CD4-positive, alpha-beta T cell (primary cell): ENCODE data around the gene NAT10. TPM values are rescaled to one million over a fixed set of nuclear protein-coding genes. Genes with fewer than 3 reads are reported as not detected.

Experiments
- ATAC-seq: fragments of 200-7000 bp; cut with Tn5 transposase; one replicate; pipeline ENCODE4 v1.10.0; 2022; ENCODE audit warnings: mild to moderate bottlenecking; ENCODE audit not compliant: poor library complexity
- CTCF ChIA-PET: fragments of 350-600 bp; sonication (Branson Sonifier 250); formaldehyde crosslinking; loops from one replicate; lab custom pipeline; 2021; ENCODE audit warnings: antibody characterized with exemption, inconsistent platforms; lab: Charles Lee
- POLR2A ChIA-PET: fragments of 350-600 bp; sonication (Branson Sonifier 250); formaldehyde crosslinking; loops from one replicate; lab custom pipeline; 2021; ENCODE audit warnings: antibody characterized with exemption, inconsistent platforms; lab: Charles Lee
- DNase-seq, 14 experiments: peaks; one replicate each; pipeline ENCODE4 v3.0.0-alpha.2; 2013 to 2020; ENCODE audit warnings: mixed read lengths in 2 of 14
- H3K27ac ChIP-seq, 2 donors: one replicate each; pipeline versions ENCODE4 v1.5.1 to v1.7.0; 2013; ENCODE audit warnings: low read length in 2 of 2, low read depth in 1 of 2, mild to moderate bottlenecking in 1 of 2
- H3K27me3 ChIP-seq, 2 experiments: 1 replicate in 1 of 2; 2 replicates in 1 of 2; pipeline versions ENCODE4 v1.6.1 to v1.7.0; 2013; ENCODE audit warnings: low read length in 2 of 2, control low read depth in 1 of 2, mild to moderate bottlenecking in 1 of 2, moderate library complexity in 1 of 2; ENCODE audit not compliant: insufficient read depth in 2 of 2, control insufficient read depth in 1 of 2
- H3K36me3 ChIP-seq: one replicate; pipeline ENCODE4 v1.6.1; 2013; ENCODE audit warnings: low read length, control low read depth; ENCODE audit not compliant: insufficient read depth
- H3K4me1 ChIP-seq: one replicate; pipeline ENCODE4 v1.6.1; 2013; ENCODE audit warnings: low read length, control low read depth; ENCODE audit not compliant: insufficient read depth
- H3K4me3 ChIP-seq: one replicate; pipeline ENCODE4 v1.5.1; 2013; ENCODE audit warnings: mild to moderate bottlenecking, low read length, moderate library complexity
- H3K9me3 ChIP-seq, 2 experiments: 1 replicate in 1 of 2; 2 replicates in 1 of 2; pipeline versions ENCODE4 v1.6.1 to v1.7.0; 2013; ENCODE audit warnings: low read length in 2 of 2, mild to moderate bottlenecking in 2 of 2, control low read depth in 1 of 2, moderate library complexity in 1 of 2; ENCODE audit not compliant: control insufficient read depth in 1 of 2, insufficient read depth in 1 of 2
- H3K27ac Mint-ChIP-seq: one replicate; pipeline ENCODE4 v1.8.0; 2020; ENCODE audit warnings: mixed read lengths
- H3K27me3 Mint-ChIP-seq: one replicate; pipeline ENCODE4 v1.8.0; 2021; ENCODE audit warnings: mixed read lengths
- H3K36me3 Mint-ChIP-seq: one replicate; pipeline ENCODE4 v1.8.0; 2021; ENCODE audit warnings: low read depth, mixed read lengths
- H3K4me1 Mint-ChIP-seq: one replicate; pipeline ENCODE4 v1.8.0; 2021; ENCODE audit warnings: low read depth, mixed read lengths
- H3K4me3 Mint-ChIP-seq: one replicate; pipeline ENCODE4 v1.8.0; 2020; ENCODE audit warnings: mild to moderate bottlenecking, mixed read lengths
- H3K9me3 Mint-ChIP-seq: one replicate; pipeline ENCODE4 v1.8.0; 2020; ENCODE audit warnings: mixed read lengths
- intact Hi-C, 2 experiments: fragments of 100-400 bp; cut with DNase I in 1 of 2; cut with micrococcal nuclease in 1 of 2; formaldehyde crosslinking; loops; one replicate each; pipeline versions ENCODE4 v1.15.1 to v1.9.0; 2023 to 2025; cut with DNase I, micrococcal nuclease
- total RNA-seq, 174 experiments: library from RNA in 2 of 174; stranded (reverse) in 2 of 174; gene quantifications; one replicate each; pipeline ENCODE4 v1.2.3 and lab custom pipeline; 2021 to 2026
- TF ChIP-seq, protein P1 (sequence below): fragments of 200-600 bp; IDR thresholded peaks from one replicate; pipeline ENCODE4 v1.8.0; 2022; ENCODE audit warnings: antibody characterized with exemption, mild to moderate bottlenecking

NAT10 gene
- total RNA-seq, 2 experiments from 2014 or later = 50.1 to 55.6 TPM

- H3K36me3 Mint-ChIP-seq = no peaks in the 10 kb centered on the region
- Histone ChIP-seq H3K9me3 (no peaks in the 10 kb centered on the region), H3K27ac (no peak overlapping the region), H3K27me3 (no peaks in the 10 kb centered on the region), H3K36me3 (no peaks in the 10 kb centered on the region), H3K4me3 (no peak overlapping the region), H3K4me1 (no peaks in the 10 kb centered on the region)
- POLR2A ChIA-PET = no interaction called here
- DNase-seq (no peak), ATAC-seq (no peak)
- no peak overlapping the region for H3K27ac Mint-ChIP-seq
- no peaks in the 10 kb centered on the region for H3K4me1 Mint-ChIP-seq
- CTCF ChIA-PET = interaction anchor here (0.8 kb wide), 1 partner anchor 170 kb away, joined by 3 read pairs; no protein-coding TSS in a partner anchor
- TF ChIP-seq, protein P1, sequence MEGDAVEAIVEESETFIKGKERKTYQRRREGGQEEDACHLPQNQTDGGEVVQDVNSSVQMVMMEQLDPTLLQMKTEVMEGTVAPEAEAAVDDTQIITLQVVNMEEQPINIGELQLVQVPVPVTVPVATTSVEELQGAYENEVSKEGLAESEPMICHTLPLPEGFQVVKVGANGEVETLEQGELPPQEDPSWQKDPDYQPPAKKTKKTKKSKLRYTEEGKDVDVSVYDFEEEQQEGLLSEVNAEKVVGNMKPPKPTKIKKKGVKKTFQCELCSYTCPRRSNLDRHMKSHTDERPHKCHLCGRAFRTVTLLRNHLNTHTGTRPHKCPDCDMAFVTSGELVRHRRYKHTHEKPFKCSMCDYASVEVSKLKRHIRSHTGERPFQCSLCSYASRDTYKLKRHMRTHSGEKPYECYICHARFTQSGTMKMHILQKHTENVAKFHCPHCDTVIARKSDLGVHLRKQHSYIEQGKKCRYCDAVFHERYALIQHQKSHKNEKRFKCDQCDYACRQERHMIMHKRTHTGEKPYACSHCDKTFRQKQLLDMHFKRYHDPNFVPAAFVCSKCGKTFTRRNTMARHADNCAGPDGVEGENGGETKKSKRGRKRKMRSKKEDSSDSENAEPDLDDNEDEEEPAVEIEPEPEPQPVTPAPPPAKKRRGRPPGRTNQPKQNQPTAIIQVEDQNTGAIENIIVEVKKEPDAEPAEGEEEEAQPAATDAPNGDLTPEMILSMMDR = no peak
- no peaks in the 10 kb centered on the region for H3K27me3 Mint-ChIP-seq
- no peaks in the 10 kb centered on the region for H3K9me3 Mint-ChIP-seq
- no peak overlapping the region for H3K4me3 Mint-ChIP-seq
- intact Hi-C loops = no loop called here
Measured at GRCh38 chr11:34181856-34182405, 76.5 kb downstream of the NAT10 start.

DNA sequence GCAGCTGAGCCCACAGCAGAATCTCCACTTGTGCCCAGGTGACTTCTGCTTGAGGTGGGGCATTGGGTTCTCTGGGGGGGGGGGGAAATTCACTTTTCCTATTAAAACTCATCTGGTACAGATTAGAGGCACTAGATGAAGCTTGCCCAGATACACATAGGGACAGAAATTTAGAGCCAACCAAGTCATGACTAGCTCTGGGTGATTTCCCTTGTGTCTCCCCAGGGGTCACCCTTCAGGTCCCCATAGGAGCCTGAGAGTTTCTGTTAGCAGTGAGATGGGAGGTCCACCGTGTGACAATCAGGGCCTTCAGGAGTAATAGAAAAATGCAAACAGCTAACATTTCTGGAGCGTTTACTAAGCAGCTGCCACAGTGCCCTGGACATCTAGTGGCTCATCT is 77.0 kb downstream of the NAT10 start:
- H3K4me1 Mint-ChIP-seq = no peaks in the 10 kb centered on the region
- POLR2A ChIA-PET = no interaction called here

DNA sequence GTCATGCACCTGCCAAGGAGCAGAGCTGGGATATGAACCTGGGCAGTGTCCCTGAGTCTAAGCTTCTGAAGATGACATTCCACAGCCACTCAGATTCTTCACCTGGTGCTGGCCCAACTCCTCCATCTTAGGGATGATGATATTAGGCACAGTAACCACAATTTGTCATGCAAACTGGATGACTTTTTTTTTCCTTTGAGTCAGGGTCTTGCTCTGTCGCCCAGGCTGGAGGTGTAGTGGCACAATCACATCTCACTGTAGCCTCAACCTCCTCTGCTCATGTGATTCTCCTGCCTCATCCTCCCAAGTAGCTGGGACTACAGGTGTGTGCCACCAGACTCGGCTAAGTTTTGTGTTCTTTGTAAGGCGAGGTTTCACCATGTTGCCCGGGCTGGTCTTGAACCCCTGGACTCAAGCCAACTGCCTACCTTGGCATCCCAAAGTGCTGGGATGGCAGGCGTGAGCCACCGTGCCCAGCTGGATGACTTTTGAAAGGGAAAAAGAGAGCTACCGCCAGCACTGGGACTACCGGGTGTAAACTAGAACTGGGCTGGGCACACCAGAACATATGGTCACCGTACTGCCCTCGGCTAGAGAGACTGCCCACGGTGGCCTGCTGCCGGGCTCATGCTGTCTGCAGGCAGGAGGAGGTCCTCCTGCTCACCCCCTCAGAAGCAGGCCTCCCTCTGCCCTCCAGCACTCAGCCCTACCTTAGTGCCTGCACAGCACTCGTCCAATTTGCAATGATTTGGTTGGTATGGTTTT is 77.7 kb downstream of the NAT10 start:
- no peak overlapping the region for H3K4me3 ChIP-seq
- H3K36me3 Mint-ChIP-seq = no peaks in the 10 kb centered on the region
- TF ChIP-seq, protein P1 = no peak
- no peak overlapping the region for H3K27ac ChIP-seq
- ATAC-seq = no peak
- no peaks in the 10 kb centered on the region for H3K36me3 ChIP-seq
- POLR2A ChIA-PET = no interaction called here
- H3K4me1 Mint-ChIP-seq = peaks cover under 1% of the 10 kb centered on the region
- no peak overlapping the region for H3K27ac Mint-ChIP-seq
- intact Hi-C loops = no loop called here
- H3K9me3 Mint-ChIP-seq = no peaks in the 10 kb centered on the region
- H3K27me3 ChIP-seq = no peaks in the 10 kb centered on the region
- H3K4me3 Mint-ChIP-seq = no peak overlapping the region
- H3K27me3 Mint-ChIP-seq = no peaks in the 10 kb centered on the region
- CTCF ChIA-PET = interaction anchor here (2.0 kb wide), 1 partner anchor 9 kb away, joined by 12 read pairs; no protein-coding TSS in a partner anchor
- no peak for DNase-seq
- no peaks in the 10 kb centered on the region for H3K4me1 ChIP-seq
- H3K9me3 ChIP-seq = no peaks in the 10 kb centered on the region

More for the DNA sequence above, 77.0 kb downstream of the NAT10 start:
- Histone ChIP-seq H3K9me3 (no peaks in the 10 kb centered on the region), H3K36me3 (no peaks in the 10 kb centered on the region), H3K27me3 (no peaks in the 10 kb centered on the region), H3K4me1 (no peaks in the 10 kb centered on the region), H3K4me3 (no peak overlapping the region), H3K27ac (no peak overlapping the region)
- Mint-ChIP-seq H3K4me3 (no peak overlapping the region), H3K9me3 (no peaks in the 10 kb centered on the region), H3K36me3 (no peaks in the 10 kb centered on the region), H3K27me3 (no peaks in the 10 kb centered on the region), H3K27ac (no peak overlapping the region)
- DNase-seq (no peak), ATAC-seq (no peak)
- TF ChIP-seq, protein P1 = no peak
- CTCF ChIA-PET = interaction anchor here (0.8 to 2.0 kb wide), 2 partner anchors 8 to 170 kb away, joined by 3 to 12 read pairs; no protein-coding TSS in a partner anchor
- intact Hi-C loops = no loop called here
